Measurements from ENCODE around the gene BRME1.

BRME1 gene

DNA sequence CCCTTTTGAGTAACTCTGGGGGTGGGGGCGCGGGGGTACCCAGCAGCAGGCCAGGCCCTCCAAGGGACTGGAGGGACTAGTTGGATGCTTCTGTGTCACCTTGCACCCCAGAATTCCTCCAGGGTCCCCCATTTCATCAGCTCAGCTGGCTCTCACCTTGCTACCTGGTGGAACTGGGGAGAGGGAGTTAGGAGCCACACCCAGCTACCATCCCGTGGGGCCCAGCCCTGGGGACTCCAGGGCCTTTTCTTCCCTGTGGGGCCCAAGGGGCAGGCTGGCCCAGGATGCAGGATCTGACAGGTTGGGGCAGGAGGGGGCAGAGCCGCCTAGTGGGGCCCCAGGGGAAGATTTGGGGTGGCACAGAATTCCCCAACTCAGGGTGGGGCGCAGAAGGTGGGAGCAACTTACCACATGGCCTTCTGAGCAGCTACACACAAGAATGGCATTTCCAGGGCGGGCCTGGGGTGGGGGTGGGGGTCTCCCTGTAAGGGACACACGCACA, 61.7 kb downstream of the BRME1 start:
- DNase-seq (ENCODE audit: low read depth): no peak

DNA sequence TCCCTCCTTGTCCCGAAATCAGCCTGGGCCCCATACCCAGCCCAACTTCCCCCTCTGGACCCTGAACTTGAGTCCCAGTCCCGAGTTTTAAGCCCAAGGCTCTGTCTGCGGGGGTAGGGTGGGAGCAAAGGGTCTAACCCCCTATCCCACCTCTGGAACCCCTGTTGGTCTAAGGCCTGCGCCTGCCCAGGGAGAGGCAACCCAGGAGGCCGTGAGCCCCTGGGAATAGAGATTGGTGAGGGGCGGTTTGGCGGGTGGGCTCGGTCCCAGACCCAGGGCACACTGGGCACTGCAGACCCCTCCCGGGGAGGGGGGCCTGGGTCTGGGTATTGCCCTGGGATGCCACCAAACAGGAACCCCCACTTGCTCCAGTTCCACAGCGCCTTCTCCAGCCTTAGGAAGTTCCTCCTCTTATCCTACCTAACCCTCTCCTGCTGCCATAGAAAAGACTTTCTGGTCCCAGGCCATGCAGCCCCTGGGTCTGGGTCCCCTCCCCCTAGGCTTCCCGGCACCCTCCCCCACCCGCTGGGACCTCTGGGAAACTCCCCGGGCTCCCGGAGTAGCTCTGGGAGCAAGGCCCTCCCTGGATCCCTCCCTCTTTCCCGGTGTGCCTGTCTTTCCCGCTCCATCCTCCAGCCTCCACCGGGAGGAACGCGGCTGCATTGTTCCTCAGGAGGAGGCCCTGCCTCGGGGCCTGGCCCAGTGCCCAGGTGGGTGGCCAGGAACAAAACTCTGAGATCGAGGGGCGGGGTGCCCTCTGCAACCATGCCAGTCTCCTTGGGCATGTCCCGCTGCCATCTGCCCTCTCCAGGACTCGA, 62.6 kb downstream of the BRME1 start:
- peak; percentile 48 for DNase-seq (ENCODE audit: low read depth)

DNA sequence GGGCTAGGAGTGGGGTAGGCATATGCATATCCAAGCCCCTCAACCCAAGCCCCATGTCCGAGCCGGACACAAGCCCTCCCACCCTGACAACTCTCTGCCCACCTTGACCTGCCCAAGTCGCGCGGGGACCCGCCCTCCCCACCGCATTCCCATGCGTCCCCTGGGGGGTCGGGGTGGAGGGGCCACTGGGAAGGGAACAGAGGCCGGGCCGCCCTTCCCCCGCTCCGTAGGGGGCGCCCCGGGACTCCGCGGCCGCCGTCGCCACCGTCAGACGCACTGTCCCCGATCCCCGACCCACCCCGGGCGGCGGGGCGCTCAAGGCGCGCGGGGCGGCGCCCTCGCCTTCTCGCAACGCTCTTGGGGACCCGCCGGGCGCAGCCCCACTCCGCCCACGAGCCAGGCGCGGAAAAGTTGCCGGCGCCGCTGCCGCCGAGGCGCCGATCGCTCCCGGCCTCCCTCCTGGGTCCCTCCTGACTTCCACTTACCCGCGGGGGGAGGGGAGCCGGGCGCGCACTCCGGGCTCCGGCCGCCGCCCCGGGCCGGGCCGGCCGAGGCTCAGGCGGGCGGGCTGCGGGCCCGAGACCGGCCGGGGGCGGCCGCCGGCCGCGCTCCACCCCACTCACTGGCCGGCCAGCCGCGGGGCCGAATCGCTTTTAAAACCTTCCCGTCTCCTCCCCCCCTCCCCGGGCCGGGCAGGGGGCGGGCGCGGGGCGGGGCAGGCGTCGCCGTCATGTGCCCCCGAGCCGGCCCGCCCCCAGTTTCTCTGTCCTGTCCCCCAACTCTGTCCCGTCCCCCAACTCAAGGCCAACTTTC, 63.4 kb downstream of the BRME1 start:
- DNase-seq (ENCODE audit: low read depth): peak; percentile 83

DNA sequence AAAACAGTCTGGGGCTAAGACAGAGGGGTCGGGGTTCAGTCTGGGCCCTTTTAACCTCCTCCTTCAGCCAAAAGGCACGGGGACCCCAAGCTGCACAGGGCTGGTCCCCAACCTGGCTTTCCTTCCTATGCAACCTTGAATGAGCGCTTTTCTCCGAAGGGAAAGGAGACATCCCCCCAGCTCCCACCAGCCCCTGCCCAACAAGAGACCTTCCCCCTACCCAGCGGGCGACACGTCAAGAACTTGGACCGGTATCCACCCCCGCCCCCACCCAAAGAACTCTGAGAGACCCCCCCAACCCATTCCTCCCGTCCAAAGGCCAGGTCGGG, 64.0 kb downstream of the BRME1 start:
- DNase-seq (ENCODE audit: low read depth): no peak

DNA sequence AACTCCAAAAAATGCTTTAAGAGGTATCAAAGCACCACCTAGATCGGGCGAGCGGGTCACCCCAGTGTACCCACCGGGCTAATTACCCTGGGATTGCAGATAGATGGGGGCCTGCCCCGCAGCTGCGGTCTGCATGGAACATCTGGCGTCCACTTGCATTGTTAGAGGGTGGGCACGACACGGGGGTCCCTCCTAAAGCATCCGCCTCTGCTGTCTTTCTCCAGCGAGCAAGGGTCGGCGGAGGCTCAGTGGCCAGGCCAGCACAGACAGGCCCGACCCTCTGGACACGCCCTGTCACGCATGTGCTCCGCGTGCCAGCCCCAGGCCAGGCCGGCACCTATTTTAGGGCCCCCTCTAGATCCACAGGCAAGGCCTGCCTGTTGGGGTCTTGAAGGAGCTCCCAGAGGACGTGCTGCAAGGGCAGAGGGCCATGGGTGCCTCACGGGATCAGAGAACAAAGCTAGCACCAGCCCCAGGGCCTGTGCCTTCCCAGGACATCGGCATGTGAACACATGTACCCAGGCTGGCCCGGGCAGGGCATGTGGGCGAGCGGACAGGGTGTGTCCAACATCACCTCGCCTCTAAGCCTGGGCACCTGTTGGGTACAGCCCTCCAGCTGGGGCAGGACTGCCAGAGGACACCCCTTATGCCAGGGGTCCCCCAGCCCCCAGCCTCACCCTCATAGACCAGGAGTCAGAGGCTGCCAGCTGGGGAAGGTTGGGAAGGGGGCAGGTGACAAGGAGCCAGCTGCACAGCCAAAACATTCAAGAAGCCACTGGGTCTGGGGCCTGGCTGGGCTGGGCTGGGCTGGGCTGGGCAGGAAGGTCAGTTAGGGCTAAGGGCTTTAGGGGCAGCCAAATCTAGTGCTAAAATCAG, 64.6 kb downstream of the BRME1 start:
- peak; percentile 63 for DNase-seq (ENCODE audit: low read depth)

DNA sequence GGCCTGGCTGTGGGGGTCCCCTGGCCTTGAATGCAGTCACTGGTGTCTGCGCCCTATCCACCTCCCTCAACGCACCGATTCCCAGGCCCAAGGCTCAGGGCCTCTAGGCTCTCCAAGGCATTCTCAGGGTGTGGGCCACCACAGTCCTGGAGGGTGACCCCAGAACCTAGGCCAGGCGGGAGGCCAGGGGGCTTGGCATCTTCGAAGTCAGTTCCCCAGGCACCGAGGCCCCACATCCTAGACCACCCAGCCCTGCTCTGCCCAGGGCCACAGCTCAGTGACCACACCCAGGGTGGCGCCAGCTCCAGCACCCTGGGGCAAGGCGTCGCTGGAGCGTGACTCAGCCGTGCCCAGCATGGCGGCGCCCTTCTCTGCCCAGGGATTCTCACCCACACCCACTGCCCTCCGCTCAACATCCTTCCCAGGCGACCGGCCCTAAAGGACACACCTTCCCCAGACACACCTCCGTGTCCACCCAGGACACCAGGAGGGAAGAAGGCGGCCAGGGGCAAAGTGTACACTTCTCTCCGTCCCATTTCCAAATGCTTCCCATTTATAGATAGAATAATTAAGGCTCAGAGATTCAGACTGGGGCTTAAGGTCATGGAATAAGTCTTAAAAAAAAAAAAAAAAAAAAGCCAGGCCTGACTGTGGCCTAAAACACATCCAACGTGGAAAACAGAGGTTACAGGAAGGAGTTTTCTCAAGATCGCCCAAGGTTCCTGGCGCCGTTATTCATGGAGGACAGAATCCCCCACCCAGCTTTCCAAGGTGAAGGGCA, 65.4 kb downstream of the BRME1 start:
- DNase-seq (ENCODE audit: low read depth): peak; percentile 72

DNA sequence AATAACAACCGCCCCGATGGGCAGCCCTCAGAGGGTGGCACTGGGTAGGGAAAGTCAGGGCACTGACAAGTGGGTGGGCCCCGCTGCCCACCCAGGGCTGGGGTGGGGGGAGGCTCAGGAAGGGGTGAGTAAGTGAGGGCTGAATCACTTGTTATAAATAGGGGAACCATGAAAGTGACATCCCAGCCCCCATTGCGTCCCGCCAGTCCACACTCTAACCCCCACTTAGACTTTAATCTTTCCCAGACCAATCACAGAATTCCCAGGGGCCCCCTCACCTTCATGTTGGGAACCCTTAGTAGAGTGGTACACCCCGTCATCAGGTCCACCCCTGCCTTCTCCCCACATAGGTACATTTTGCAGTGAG, 66.0 kb downstream of the BRME1 start:
- no peak for DNase-seq (ENCODE audit: low read depth)

DNA sequence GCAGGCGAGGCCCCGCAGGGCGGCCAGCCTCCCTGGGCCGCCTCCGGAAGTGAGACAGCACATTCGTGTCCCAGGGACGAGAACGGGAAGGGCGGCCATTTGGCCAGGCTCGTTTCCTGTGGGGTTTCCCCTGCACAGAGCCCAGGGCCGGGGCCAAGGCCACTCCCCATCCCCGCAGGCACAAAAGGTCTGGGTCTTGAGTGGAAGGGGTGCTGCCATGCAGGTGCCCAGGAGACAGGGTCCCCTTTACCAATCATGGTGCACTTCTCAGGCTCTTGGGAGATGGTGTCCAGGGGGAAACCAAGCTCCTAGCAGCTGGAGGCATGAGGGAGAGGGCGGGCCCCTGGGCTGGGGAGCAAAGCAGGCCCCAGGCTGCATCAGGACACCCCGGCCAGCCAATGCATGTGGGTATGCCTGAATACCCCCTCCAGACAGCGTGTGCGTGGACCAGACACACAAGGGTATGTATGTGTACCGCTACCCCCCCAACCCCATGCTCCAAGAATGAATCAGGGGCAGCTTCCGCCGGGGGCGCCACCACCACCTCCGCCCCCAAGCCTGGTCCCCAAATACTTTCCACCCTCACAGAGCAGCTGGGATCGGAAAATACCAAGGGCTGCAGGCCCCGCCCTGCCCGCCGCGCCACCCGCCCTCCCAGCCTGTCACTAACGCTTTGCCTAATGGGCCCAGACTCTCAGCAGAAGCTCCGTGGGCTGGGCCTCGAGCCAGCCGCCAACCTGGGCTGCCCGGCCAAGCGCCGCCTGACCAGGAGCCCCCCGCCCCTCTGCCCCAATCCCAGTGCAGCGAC, 66.6 kb downstream of the BRME1 start:
- DNase-seq (ENCODE audit: low read depth): peak; percentile 89

DNA sequence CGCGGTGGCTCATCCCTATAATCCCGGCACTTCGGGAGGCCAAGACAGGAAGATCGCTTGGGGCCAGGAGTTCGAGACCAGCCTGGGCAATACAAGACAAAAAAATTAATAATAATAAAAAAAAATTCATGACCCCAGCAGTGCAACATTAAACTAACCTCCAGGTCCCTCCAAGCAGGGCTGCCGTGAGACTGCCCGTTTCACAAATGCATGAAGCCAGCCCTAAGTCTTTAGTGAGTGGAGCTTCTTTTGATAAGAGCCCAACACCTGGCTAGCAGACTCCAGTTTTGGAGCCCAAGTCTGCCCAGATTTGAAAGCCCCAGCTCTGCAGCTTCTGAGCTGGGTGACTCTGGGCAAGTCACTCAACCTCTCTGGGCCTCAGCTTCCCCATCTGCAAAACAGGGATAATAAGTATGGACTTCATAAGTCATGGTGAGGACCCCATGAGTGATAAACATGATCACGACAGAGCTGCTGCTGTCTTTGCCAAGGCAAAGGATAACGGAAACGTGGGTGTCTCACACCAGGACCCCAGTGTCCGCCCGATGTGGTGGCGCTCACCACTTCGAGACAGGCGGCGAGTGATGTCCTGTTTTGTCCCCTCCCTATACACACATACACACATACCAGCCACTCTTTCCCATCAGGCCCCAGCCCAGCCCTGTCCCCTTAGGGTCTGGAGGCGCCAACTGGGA, 67.3 kb downstream of the BRME1 start:
- DNase-seq (ENCODE audit: low read depth): no peak

DNA sequence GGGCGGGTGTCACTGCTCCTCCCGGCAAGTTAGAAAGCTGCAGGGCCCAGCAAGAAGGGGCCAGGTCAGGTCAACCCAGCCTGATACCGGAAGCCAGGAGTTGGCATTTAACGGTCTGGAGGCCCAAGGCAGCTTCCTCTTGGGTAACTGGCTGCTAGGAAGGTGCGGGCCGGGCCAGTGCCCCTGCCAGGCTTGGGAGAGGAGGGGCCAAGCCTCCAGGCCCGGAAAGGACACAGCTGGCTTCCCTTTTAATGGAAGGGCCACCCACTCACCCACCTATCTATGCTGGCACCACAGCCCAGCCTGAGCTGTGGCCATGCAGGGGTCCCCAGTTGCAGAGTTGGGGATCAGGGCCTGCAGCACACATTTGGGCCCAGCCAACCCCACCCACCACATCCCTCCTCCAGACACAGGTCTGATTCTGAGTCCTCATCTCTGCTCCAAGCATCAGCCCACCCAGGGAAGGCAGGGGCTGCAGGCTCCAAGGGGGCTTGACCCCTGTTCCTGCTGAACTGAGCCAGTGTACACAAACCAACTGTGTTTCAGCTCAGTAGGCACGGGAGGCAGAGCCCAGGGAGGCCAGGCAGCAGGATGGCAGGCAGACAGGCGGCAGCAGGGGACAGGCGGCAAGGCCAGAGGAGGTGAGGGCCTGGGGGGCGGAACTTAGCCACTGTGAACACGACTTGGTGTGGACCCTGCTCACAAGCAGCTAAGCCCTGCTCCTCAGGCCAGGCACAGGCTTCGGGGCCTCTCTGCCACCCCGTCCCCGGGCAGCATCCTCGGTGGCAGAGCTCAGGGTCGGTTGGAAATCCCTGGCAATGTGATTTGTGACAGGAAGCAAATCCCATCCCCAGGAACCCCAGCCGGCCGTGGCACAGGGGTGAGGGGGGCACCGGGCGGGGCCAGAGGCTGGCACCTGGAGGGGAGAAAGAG, 69.9 kb downstream of the BRME1 start:
- peak; percentile 46 for DNase-seq (ENCODE audit: low read depth)

DNA sequence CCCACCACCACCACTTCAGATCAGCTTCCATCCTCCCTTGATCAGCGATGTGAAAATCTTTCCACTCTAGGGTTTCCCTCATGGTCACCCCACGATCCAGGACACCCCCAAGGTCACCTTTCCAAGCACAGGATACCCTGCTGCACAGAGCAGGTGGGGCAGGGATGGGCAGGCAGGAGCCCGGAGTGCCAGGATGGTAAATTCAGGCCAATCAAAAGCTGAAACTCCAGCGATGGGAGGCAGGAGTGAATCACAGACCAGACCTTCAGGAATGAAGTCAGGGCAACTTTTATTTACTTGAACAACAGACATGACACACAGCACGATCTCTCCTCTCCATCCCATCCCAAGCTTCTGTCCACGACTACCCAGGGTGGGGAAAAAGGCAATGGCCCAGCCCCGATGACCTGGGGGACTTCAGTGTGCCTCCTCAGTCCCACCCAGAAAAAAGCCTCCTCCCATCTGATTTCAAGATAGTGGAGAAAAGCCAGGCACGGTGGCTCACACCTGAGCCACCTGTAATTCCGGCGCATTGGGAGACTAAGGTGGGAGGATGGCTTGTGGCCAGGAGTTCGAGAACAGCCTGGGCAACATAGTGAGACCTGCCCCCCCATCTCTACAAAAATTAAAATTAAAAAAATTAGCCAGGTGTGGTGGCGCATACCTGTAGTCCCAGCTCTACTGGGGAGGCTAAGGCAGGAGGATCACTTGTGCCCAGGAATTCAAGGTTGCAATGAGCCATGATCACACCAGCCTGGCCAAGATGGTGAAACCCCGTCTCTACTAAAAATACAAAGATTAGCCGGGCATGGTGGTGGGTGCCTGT, 71.5 kb downstream of the BRME1 start:
- peak; percentile 40 for DNase-seq (ENCODE audit: low read depth)

DNA sequence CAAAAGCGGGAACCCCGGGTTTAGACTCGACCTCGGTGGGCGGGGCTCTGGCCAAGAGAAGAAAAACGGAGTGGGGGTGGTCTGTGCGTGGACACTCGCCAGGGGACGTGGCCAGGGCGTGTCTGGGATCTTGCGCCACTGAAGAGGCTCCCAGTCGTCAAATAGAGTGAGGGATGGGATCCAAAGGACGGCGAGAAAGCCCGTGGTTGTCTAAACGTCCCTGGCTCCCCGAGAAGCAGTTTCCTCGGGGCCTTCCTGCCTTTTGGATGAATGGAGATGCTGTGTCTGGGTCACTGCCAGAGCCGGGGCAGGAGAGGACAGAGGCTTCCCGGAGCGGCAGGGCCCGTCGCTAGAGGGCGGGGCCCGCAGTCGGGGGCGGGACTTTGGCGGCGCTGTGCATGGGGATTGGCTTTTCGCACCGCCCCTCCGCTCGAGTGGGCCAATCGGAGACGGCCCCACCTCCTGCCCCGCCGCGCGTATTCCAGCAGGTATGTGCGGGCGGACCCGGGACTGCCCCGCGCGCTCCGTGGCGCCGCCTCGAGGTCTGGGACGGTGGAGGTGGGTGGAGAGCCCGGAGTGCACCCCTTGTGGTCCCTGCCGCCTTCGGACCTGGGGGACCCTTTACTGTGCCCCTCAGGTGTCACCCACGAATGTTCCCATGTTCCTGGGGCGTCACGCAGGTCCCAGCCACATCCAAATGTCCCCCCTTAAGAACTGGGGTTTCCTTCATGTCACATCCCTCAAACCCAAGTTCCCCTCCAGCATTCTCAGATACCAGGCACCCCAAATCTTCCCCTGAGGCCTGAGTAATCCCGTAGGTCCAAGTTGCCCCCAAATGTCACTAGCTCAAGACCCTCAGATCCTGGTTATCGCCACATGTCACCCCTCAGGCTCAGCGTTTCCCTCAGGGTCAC, 72.3 kb downstream of the BRME1 start:
- DNase-seq (ENCODE audit: low read depth): peak; percentile 86
